ENCODE results near the gene SF3B3. TPM values are rescaled to one million over a fixed set of nuclear protein-coding genes. Genes with fewer than 3 reads are reported as not detected.

Gene SF3B3
- total RNA-seq, 1 donor, result 142 TPM

DNA sequence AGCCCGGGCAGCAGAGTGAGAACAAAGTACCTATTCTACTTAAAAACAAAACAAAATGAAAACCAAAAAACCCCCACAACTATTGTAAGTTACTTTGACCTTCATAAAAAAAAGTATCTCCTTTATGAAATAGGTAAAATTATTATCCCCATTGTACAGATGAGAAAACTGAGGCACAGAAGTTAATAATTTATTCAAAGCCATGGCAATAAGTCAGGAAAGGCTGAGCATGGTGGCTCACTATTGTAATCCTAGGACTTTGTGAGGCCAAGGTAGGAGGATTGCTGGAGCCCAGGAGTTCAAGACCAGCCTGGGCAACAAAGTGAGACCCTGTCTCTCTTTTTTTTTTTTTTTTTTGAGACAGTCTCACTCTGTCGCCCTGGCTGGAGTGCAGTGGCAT, 38.7 kb upstream of the SF3B3 start:
- H3K36me3 ChIP-seq (ENCODE audit: insufficient read depth, low read length), result peaks cover 28% of the 10 kb centered on the region

DNA sequence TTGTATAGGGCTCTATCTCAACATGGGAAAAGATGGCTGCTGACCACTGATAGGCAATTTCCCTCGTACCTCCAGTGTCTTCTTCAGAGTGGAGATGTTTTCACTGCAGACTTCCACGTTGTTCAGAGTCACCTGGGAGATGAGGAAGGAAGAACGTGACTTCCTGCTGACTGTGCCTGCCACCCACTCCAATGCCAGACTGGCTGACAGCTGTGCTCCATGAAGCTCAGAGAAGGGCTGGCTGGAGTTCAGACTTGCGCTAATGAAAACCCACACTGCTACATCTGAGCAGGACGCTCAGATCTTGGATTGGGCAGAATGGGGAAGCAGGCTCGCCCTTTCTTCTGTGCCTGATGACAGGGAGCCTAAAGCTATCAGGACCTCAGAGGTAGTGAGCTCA, 33.4 kb upstream of the SF3B3 start:
- Histone ChIP-seq H3K79me2 (ENCODE audit: insufficient read depth, low read length) (no peaks in the 10 kb centered on the region), H3K27me3 (ENCODE audit: insufficient read depth, low read length) (no peaks in the 10 kb centered on the region), H3K36me3 (ENCODE audit: insufficient read depth, low read length) (peaks cover 26% of the 10 kb centered on the region), H3K9me3 (ENCODE audit: low read depth, low read length) (no peaks in the 10 kb centered on the region), H3K4me2 (ENCODE audit: insufficient read depth, low read length) (no peak overlapping the region), H3K4me3 (ENCODE audit: insufficient read depth, low read length) (no peak overlapping the region), H2AFZ (ENCODE audit: low read length) (no peak overlapping the region), H4K20me1 (ENCODE audit: insufficient read depth, low read length) (no peaks in the 10 kb centered on the region), H3K4me1 (ENCODE audit: insufficient read depth, low read length) (no peaks in the 10 kb centered on the region), H3K27ac (ENCODE audit: low read depth, low read length) (no peak overlapping the region)
- TF ChIP-seq, protein P1, sequence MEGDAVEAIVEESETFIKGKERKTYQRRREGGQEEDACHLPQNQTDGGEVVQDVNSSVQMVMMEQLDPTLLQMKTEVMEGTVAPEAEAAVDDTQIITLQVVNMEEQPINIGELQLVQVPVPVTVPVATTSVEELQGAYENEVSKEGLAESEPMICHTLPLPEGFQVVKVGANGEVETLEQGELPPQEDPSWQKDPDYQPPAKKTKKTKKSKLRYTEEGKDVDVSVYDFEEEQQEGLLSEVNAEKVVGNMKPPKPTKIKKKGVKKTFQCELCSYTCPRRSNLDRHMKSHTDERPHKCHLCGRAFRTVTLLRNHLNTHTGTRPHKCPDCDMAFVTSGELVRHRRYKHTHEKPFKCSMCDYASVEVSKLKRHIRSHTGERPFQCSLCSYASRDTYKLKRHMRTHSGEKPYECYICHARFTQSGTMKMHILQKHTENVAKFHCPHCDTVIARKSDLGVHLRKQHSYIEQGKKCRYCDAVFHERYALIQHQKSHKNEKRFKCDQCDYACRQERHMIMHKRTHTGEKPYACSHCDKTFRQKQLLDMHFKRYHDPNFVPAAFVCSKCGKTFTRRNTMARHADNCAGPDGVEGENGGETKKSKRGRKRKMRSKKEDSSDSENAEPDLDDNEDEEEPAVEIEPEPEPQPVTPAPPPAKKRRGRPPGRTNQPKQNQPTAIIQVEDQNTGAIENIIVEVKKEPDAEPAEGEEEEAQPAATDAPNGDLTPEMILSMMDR (IDR thresholded peaks at IDR 0.05; ENCODE audit: extremely low read depth, low read depth, low read length), result no peak
- no peak for DNase-seq (ENCODE audit: insufficient read length, low spot score, missing footprints)

More for the DNA sequence above, 38.7 kb upstream of the SF3B3 start:
- Histone ChIP-seq H3K9me3 (ENCODE audit: low read depth, low read length) (no peaks in the 10 kb centered on the region), H3K79me2 (ENCODE audit: insufficient read depth, low read length) (no peaks in the 10 kb centered on the region), H3K27me3 (ENCODE audit: insufficient read depth, low read length) (no peaks in the 10 kb centered on the region), H3K27ac (ENCODE audit: low read depth, low read length) (no peak overlapping the region), H3K4me1 (ENCODE audit: insufficient read depth, low read length) (peaks cover 12% of the 10 kb centered on the region), H3K4me3 (ENCODE audit: insufficient read depth, low read length) (no peak overlapping the region), H4K20me1 (ENCODE audit: insufficient read depth, low read length) (no peaks in the 10 kb centered on the region), H3K4me2 (ENCODE audit: insufficient read depth, low read length) (no peak overlapping the region), H2AFZ (ENCODE audit: low read length) (no peak overlapping the region)
- TF ChIP-seq, protein P1 (IDR thresholded peaks at IDR 0.05; ENCODE audit: extremely low read depth, low read depth, low read length), result no peak
- no peak for DNase-seq (ENCODE audit: insufficient read length, low spot score, missing footprints)

DNA sequence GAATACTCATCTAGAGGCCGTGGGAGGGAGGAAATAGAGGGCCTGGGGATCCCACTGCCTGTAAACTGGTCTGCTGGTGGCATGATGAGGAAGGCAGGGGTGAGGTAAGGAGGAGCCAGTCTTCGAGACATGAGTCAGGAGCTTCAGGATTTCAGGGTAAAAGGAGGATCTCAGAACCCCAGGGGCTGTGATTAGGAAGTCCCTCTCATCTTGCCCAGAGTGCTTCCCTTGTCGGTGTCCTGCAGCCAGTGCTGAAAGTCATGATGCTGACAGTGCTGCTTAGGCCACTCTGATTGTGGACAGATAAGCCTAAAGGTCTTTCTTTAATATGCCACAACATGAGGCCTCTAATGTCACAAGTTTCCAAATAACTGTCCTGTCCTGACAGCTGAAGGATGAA, 29.8 kb upstream of the SF3B3 start:
- Histone ChIP-seq H3K27ac (ENCODE audit: low read depth, low read length) (no peak overlapping the region), H3K4me1 (ENCODE audit: insufficient read depth, low read length) (no peaks in the 10 kb centered on the region), H3K79me2 (ENCODE audit: insufficient read depth, low read length) (no peaks in the 10 kb centered on the region), H3K4me2 (ENCODE audit: insufficient read depth, low read length) (no peak overlapping the region), H4K20me1 (ENCODE audit: insufficient read depth, low read length) (peaks cover 2% of the 10 kb centered on the region), H3K27me3 (ENCODE audit: insufficient read depth, low read length) (no peaks in the 10 kb centered on the region), H3K36me3 (ENCODE audit: insufficient read depth, low read length) (peaks cover 57% of the 10 kb centered on the region), H3K4me3 (ENCODE audit: insufficient read depth, low read length) (no peak overlapping the region), H2AFZ (ENCODE audit: low read length) (no peak overlapping the region), H3K9me3 (ENCODE audit: low read depth, low read length) (no peaks in the 10 kb centered on the region)
- TF ChIP-seq, protein P1 (IDR thresholded peaks at IDR 0.05; ENCODE audit: extremely low read depth, low read depth, low read length), result no peak
- DNase-seq (ENCODE audit: insufficient read length, low spot score, missing footprints), result no peak

DNA sequence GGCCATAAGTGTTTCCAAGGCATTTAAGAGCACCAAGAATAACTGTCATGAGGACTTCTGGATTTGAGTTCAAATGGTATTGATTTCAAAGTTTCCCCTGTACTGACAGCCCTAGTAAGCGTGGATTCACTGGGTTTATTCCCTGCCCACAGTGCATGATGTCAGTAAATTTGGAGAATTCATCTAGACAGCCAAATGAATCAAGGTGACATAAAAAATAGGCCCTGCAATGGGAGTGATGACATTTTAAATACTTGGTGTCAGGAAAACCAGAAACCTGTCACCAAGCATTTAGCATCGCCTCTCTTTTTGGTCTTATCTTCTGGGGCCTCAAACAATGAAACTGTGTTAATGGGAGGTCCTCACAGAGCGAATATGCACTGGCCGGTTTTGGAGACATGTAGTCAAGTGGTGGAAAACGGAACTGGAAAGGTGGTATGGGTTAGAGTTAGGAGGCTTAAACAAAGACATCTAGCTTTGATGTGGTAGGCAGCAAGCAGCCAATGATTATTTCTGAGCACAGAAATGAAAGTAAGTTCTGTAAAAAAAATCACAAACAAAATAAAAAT, 29.3 kb upstream of the SF3B3 start:
- peaks cover 2% of the 10 kb centered on the region for H4K20me1 ChIP-seq (ENCODE audit: insufficient read depth, low read length)
- H2AFZ ChIP-seq (ENCODE audit: low read length), result no peak overlapping the region
- H3K27ac ChIP-seq (ENCODE audit: low read depth, low read length), result no peak overlapping the region
- no peaks in the 10 kb centered on the region for H3K4me1 ChIP-seq (ENCODE audit: insufficient read depth, low read length)
- no peaks in the 10 kb centered on the region for H3K9me3 ChIP-seq (ENCODE audit: low read depth, low read length)
- no peak overlapping the region for H3K4me3 ChIP-seq (ENCODE audit: insufficient read depth, low read length)
- no peak overlapping the region for H3K4me2 ChIP-seq (ENCODE audit: insufficient read depth, low read length)
- H3K79me2 ChIP-seq (ENCODE audit: insufficient read depth, low read length), result no peaks in the 10 kb centered on the region
- no peaks in the 10 kb centered on the region for H3K27me3 ChIP-seq (ENCODE audit: insufficient read depth, low read length)
- TF ChIP-seq, protein P1 (IDR thresholded peaks at IDR 0.05; ENCODE audit: extremely low read depth, low read depth, low read length), result no peak
- DNase-seq (ENCODE audit: insufficient read length, low spot score, missing footprints), result no peak
- H3K36me3 ChIP-seq (ENCODE audit: insufficient read depth, low read length), result peaks cover 58% of the 10 kb centered on the region
